Astrocyte of the cerebellum (primary cell): ENCODE results near the gene SPNS2.

Experiments used
- DNase-seq: peaks from one replicate; pipeline ENCODE4 v3.0.0-alpha.2; 2011; ENCODE audit warnings: low read depth
- H3K4me3 ChIP-seq: 2 replicates; pipeline ENCODE4 v1.5.1; 2011; ENCODE audit warnings: mild to moderate bottlenecking, low read depth, low read length, moderate library complexity
- in situ Hi-C: cut with HindIII; loops from 2 replicates; pipeline ENCODE4 v1.10.0; 2017; ENCODE audit warnings: low sequenced_read_pairs
- TF ChIP-seq, protein P1 (sequence below): IDR thresholded peaks from 2 replicates; pipeline ENCODE4 v1.5.1; 2012; ENCODE audit warnings: low read length, low read depth, moderate library complexity, mild to moderate bottlenecking; ENCODE audit errors: missing control alignments

Gene SPNS2

DNA sequence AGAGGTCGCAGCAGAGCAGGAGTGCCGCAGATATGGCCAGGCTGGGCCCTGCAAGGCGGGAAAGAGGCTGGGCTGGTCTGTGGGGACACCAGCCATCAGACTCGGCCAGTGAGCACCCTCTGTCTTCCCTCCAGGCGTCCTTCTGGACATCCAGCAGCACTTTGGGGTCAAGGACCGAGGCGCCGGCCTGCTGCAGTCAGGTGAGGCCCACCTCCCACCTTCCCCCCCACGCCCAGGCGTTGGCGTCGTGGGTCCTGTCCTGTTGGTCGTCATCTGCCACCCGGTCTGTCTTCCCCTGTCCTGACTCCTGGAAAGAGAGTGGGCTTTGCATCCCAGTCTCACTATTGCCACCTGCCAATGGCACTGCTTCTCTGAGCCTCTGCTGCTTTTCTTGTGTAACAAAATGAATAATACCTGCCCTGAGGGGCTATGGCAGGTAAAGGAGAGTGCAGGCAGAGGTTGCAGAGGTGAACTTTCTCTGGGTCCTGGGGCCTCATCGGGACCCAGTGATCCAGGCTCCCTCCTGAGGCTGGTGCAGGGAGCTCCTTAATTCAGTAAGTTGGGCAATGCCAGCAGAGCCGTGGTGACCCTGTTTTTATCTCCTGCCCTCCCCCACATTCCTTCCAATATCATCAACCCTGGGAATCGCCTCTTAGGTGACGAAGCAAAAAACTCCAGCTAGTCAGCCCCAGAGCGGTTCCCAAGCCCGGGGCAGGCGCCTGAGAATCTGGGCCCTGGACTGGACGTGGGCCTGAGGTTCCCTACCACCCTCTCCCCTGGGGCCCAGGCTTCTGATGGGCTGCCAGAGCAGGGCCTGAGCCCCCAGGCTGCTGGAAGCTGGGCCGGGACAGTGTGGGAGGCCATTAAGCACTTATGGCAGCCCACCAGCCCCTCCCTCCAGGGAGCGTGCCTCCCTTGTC lies 14.7 kb downstream of the SPNS2 start:
- no peak overlapping the region for H3K4me3 ChIP-seq
- TF ChIP-seq, protein P1, sequence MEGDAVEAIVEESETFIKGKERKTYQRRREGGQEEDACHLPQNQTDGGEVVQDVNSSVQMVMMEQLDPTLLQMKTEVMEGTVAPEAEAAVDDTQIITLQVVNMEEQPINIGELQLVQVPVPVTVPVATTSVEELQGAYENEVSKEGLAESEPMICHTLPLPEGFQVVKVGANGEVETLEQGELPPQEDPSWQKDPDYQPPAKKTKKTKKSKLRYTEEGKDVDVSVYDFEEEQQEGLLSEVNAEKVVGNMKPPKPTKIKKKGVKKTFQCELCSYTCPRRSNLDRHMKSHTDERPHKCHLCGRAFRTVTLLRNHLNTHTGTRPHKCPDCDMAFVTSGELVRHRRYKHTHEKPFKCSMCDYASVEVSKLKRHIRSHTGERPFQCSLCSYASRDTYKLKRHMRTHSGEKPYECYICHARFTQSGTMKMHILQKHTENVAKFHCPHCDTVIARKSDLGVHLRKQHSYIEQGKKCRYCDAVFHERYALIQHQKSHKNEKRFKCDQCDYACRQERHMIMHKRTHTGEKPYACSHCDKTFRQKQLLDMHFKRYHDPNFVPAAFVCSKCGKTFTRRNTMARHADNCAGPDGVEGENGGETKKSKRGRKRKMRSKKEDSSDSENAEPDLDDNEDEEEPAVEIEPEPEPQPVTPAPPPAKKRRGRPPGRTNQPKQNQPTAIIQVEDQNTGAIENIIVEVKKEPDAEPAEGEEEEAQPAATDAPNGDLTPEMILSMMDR = no peak
- DNase-seq = no peak
- in situ Hi-C loops = loop anchor here (10.0 kb wide), 1 partner anchor 211 kb away; no protein-coding TSS in a partner anchor

DNA sequence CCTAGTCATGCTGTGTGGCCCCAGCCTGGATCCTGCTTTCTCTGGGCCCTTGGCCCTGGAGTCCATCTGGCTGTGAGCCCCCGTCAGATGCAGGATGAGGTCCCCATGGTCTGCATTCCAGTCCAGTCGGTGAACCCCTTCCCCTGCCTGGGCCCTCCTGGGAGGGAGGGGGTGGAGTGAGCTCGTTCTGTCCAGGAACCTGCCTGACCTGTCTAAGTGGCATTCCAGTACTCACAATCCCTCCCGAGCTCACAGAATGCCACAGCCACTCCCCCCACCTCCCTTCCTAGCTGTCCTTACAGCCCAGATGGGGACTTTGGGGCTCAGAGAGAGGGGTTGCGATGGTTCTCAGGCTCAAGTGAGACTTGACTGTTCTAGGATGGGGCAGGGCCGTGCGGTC lies 15.5 kb downstream of the SPNS2 start:
- no peak overlapping the region for H3K4me3 ChIP-seq
- in situ Hi-C loops = loop anchor here (10.0 kb wide), 1 partner anchor 211 kb away; no protein-coding TSS in a partner anchor
- no peak for DNase-seq
- TF ChIP-seq, protein P1 = no peak

DNA sequence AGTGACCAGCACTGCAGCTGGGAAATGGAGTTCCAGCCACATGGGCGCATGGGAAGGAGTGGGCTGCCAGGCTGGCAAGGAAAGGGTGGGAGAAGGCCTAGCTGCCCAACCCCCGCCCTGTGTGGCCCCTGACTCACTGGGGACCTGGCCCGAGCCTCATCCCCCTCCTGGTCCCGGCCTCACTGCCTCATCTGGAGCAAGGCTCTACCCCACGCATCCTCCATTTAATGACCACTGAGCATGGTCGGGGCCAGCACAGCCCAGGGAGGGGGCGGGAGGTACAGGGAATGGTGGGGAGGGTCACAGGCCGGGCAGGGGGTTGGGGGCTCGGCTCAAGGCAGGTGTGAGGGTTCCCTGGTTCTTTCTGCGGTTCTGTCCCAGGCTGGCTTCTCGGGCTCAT lies 16.1 kb downstream of the SPNS2 start:
- no peak overlapping the region for H3K4me3 ChIP-seq
- no peak for DNase-seq
- in situ Hi-C loops = loop anchor here (10.0 kb wide), 1 partner anchor 210 kb away; no protein-coding TSS in a partner anchor
- TF ChIP-seq, protein P1 = no peak

DNA sequence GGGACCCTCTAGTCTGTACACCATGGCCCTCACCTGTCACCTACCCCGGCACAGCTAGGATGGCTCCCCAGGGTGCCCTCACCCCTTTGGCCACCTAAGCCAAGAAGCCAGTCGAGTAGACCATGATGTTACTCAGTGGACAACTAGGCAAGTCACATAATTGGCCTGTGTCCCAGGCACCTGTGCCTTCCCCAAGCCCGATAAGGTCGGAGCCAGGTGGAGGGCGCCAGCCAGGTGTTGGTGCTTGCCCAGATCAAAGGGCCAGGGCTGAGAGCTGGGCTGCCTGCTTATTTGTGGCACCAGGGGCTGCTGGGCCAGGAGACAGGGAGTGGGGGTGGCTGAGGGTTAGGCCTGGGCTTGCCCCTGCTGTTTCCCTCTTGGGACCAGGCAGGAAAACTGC lies 16.8 kb downstream of the SPNS2 start:
- in situ Hi-C loops = loop anchor here (10.0 kb wide), 1 partner anchor 209 kb away; no protein-coding TSS in a partner anchor

GRCh38 chr17:4516735-4517134 lies 18.1 kb downstream of the SPNS2 start:
- H3K4me3 ChIP-seq = no peak overlapping the region
- TF ChIP-seq, protein P1 = no peak
- DNase-seq = no peak
- in situ Hi-C loops = loop anchor here (10.0 kb wide), 1 partner anchor 208 kb away; no protein-coding TSS in a partner anchor

More for the DNA sequence above, 16.8 kb downstream of the SPNS2 start:
- no peak overlapping the region for H3K4me3 ChIP-seq
- no peak for DNase-seq
- TF ChIP-seq, protein P1 = no peak

DNA sequence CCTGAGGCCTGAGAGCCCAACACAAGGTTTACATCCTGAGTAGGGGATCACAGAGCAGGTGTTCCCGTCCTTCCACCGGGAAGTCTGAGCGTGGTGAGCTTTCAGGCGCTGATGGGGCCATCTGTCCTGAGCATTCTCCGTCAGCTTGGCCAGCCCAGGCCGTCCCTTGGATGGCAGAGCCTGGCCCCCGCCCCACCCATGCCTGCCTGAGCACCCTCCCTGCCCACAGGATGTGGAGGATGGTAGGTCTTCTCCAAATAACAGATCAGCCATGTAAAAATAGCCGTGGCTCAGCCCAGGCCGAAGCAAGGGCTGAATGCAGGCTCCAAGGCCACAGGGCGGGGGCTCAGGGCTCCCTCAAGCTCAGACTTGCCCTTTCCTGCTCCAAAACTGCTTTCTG lies 20.2 kb downstream of the SPNS2 start:
- in situ Hi-C loops = loop anchor here (10.0 kb wide), 1 partner anchor 206 kb away; no protein-coding TSS in a partner anchor
- no peak overlapping the region for H3K4me3 ChIP-seq
- no peak for DNase-seq
- TF ChIP-seq, protein P1 = no peak
